ENCODE results near the gene KCNMA1. TPM values are rescaled to one million over a fixed set of nuclear protein-coding genes. Genes with fewer than 3 reads are reported as not detected.

KCNMA1 gene
- total and polyA plus RNA-seq, 2 donors (not counting 1 experiment from before 2014, with no cell fraction given), result 0.82 to 3.1 TPM

- Histone ChIP-seq H4K20me1 (ENCODE audit: control insufficient read depth, insufficient read depth, low read length, poor library complexity, severe bottlenecking) (no peaks in the 10 kb centered on the region), H3K9ac (ENCODE audit: low read length) (no peak overlapping the region), H3K9me3 (ENCODE audit: control extremely low read depth in 1 of 3, control insufficient read depth in 2 of 3, insufficient read depth in 1 of 3, low read length in 2 of 3) (no peaks in the 10 kb centered on the region), H3K4me3 (ENCODE audit: control extremely low read depth in 1 of 5, extremely low read depth in 1 of 5, insufficient read depth in 1 of 5, low read depth in 2 of 5, low read length in 4 of 5) (no peak overlapping the region), H3K4me2 (replicated peaks; ENCODE audit: low read depth, low read length, poor library complexity, severe bottlenecking) (no peak overlapping the region), H2AFZ (ENCODE audit: insufficient read depth, low read depth, low read length, poor library complexity, severe bottlenecking) (no peak overlapping the region), H3K79me2 (ENCODE audit: control insufficient read depth, insufficient read depth, low read length) (no peaks in the 10 kb centered on the region), H3K4me1 (ENCODE audit: control insufficient read depth in 2 of 2, insufficient read depth in 2 of 2, low read length in 2 of 2) (peaks cover 0 to 6% of the 10 kb centered on the region in 2 donors), H3K27ac (ENCODE audit: low read length in 2 of 2) (no peak overlapping the region), H3K27me3 (replicated peaks in 1 of 4; ENCODE audit: control extremely low read depth in 1 of 4, control insufficient read depth in 3 of 4, insufficient read depth in 4 of 4, low read length in 3 of 4) (peaks cover 0 to 9% (median 0%) of the 10 kb centered on the region in 4 experiments), H3K36me3 (replicated peaks in 1 of 2; ENCODE audit: control extremely low read depth in 1 of 2, control insufficient read depth in 1 of 2, extremely low read depth in 1 of 2, insufficient read depth in 2 of 2, low read length in 1 of 2) (no peaks in the 10 kb centered on the region)
- Mint-ChIP-seq H3K4me1 (peaks cover 2% of the 10 kb centered on the region), H3K4me3 (no peak overlapping the region), H3K27ac (no peak overlapping the region), H3K9me3 (ENCODE audit: insufficient read depth) (no peaks in the 10 kb centered on the region), H3K27me3 (peaks cover 14% of the 10 kb centered on the region)
- ATAC-seq (ENCODE audit: low read depth), result no peak
- intact Hi-C loops (cut with micrococcal nuclease), result no loop called here
- POLR2A ChIA-PET, result no interaction called here
- no peak for DNase-seq
- TF ChIP-seq EZH2 (IDR thresholded peaks at IDR 0.05; ENCODE audit: borderline replicate concordance, insufficient read depth, low read depth, low read length, poor library complexity, severe bottlenecking) (no peak), CTCF (IDR thresholded peaks at IDR 0.05) (no peak)
- CTCF ChIA-PET, result interaction anchor here (0.7 to 20.9 kb wide), 2 partner anchors 277 to 463 kb away, joined by 4 to 523 read pairs; partner anchors contain the start of gene KCNMA1
These were observed 460.4 kb downstream of the KCNMA1 start for GRCh38 chr10:77177161-77177560.

GRCh38 chr10:77176232-77176631, 461.4 kb downstream of the KCNMA1 start:
- TF ChIP-seq CTCF (IDR thresholded peaks at IDR 0.05), result no peak
- TF ChIP-seq EZH2 (IDR thresholded peaks at IDR 0.05; ENCODE audit: borderline replicate concordance, insufficient read depth, low read depth, low read length, poor library complexity, severe bottlenecking), result no peak
- H3K4me1 Mint-ChIP-seq, result peaks cover 2% of the 10 kb centered on the region

More at GRCh38 chr10:77176232-77176631, 461.4 kb downstream of the KCNMA1 start:
- Histone ChIP-seq H2AFZ (ENCODE audit: insufficient read depth, low read depth, low read length, poor library complexity, severe bottlenecking) (no peak overlapping the region), H3K27me3 (replicated peaks in 1 of 4; ENCODE audit: control extremely low read depth in 1 of 4, control insufficient read depth in 3 of 4, insufficient read depth in 4 of 4, low read length in 3 of 4) (peaks cover 0 to 9% (median 0%) of the 10 kb centered on the region in 4 experiments), H3K4me3 (ENCODE audit: control extremely low read depth in 1 of 5, extremely low read depth in 1 of 5, insufficient read depth in 1 of 5, low read depth in 2 of 5, low read length in 4 of 5) (no peak overlapping the region), H3K36me3 (replicated peaks in 1 of 2; ENCODE audit: control extremely low read depth in 1 of 2, control insufficient read depth in 1 of 2, extremely low read depth in 1 of 2, insufficient read depth in 2 of 2, low read length in 1 of 2) (no peaks in the 10 kb centered on the region), H3K4me2 (replicated peaks; ENCODE audit: low read depth, low read length, poor library complexity, severe bottlenecking) (no peak overlapping the region), H3K9me3 (ENCODE audit: control extremely low read depth in 1 of 3, control insufficient read depth in 2 of 3, insufficient read depth in 1 of 3, low read length in 2 of 3) (no peaks in the 10 kb centered on the region), H3K9ac (ENCODE audit: low read length) (no peak overlapping the region), H4K20me1 (ENCODE audit: control insufficient read depth, insufficient read depth, low read length, poor library complexity, severe bottlenecking) (no peaks in the 10 kb centered on the region), H3K79me2 (ENCODE audit: control insufficient read depth, insufficient read depth, low read length) (no peaks in the 10 kb centered on the region), H3K4me1 (ENCODE audit: control insufficient read depth in 2 of 2, insufficient read depth in 2 of 2, low read length in 2 of 2) (peaks cover 0 to 6% of the 10 kb centered on the region in 2 donors), H3K27ac (ENCODE audit: low read length in 2 of 2) (no peak overlapping the region)
- Mint-ChIP-seq H3K9me3 (ENCODE audit: insufficient read depth) (no peaks in the 10 kb centered on the region), H3K27me3 (peaks cover 11% of the 10 kb centered on the region), H3K27ac (no peak overlapping the region), H3K4me3 (no peak overlapping the region)
- no peak for DNase-seq
- no CpG with 5 or more reads among the region's 3 CpGs for WGBS (ENCODE audit: insufficient coverage)
- intact Hi-C loops (cut with micrococcal nuclease), result no loop called here
- ChIA-PET POLR2A (no interaction called here), CTCF (interaction anchor here (1.0 to 20.9 kb wide), 4 partner anchors 11 to 536 kb away, joined by 5 to 523 read pairs (median 41); partner anchors contain the start of gene KCNMA1)
- ATAC-seq (ENCODE audit: low read depth), result no peak

All from B cell (primary cell).